Pancreas (tissue), 10 donors: ENCODE results near the gene CELF1. TPM values are rescaled to one million over a fixed set of nuclear protein-coding genes. Genes with fewer than 3 reads are reported as not detected.

Source experiments
- ATAC-seq, 4 donors: fragments of 200-7000 bp; cut with Tn5 transposase; one replicate each; pipeline versions ENCODE4 v1.8.0 to v1.9.1; 2020; ENCODE audit warnings: mild to moderate bottlenecking in 4 of 4, moderate library complexity in 4 of 4
- DNase-seq, 6 donors: peaks; one replicate each; pipeline ENCODE4 v3.0.0-alpha.2; 2020
- FAIRE-seq: peaks from 2 replicates; lab custom pipeline; 2012; peaks lifted over from hg19 to GRCh38; lab: Jason Lieb, UNC
- H3K27ac ChIP-seq, 4 donors: fragments of 200-600 bp; sonication (generic); 1 replicate in 3 of 4; 2 replicates in 1 of 4; pipeline versions ENCODE4 v1.5.0 to v1.8.0; 2020
- H3K27me3 ChIP-seq, 4 donors: fragments of 200-600 bp; one replicate each; pipeline ENCODE4 v1.8.0; 2021
- H3K36me3 ChIP-seq, 3 donors: fragments of 200-600 bp; sonication (generic) in 1 of 3; one replicate each; pipeline versions ENCODE4 v1.5.0 to v1.8.0; 2020 to 2021
- H3K4me1 ChIP-seq, 3 donors: fragments of 200-600 bp; one replicate each; pipeline ENCODE4 v1.8.0; 2021
- H3K4me3 ChIP-seq, 4 donors: fragments of 200-600 bp; sonication (generic) in 2 of 4; one replicate each; pipeline versions ENCODE4 v1.5.0 to v1.8.0; 2020 to 2021
- H3K9me3 ChIP-seq, 4 donors: fragments of 200-600 bp; one replicate each; pipeline ENCODE4 v1.8.0; 2021
- WGBS, 2 donors: extraction: QIAGEN DNeasy Blood & Tissue Kit; methylation state at CpG; one replicate each; pipeline ENCODE4 v1.1.7; 2013; 5-methylcytosine and 5-hydroxymethylcytosine counted together
- intact Hi-C, 3 donors: fragments of 100-400 bp; cut with DNase I; formaldehyde crosslinking; loops; one replicate each; pipeline versions ENCODE4 v1.11.1 to v1.14.2; 2022
- polyA plus RNA-seq, 2 donors: library from polyadenylated mRNA; stranded (reverse); fragments of 200-250 nt; gene quantifications; one replicate each; pipeline ENCODE4 v1.2.3, GENCODE V29; 2013
- total RNA-seq, 6 donors: library from RNA; stranded (reverse); fragmentation: NEBNext Ultra II Directional in 4 of 6; extraction: Animal tissue kit (Norgen Biotek cat#: 25700) in 4 of 6; gene quantifications; one replicate each; pipeline versions ENCODE4 v1.2.1 to v1.2.4, GENCODE V29; 2021 to 2023
- TF ChIP-seq, protein P1 (sequence below), 4 donors: fragments of 200-600 bp; sonication (generic) in 3 of 4; IDR thresholded peaks; one replicate each; pipeline versions ENCODE4 v1.5.0 to v1.8.0; 2021; ENCODE audit warnings: antibody characterized with exemption in 4 of 4
- donor health status: healthy with polysubstance abuse.
- donor health status: DM: no; HTN: no; CAD: no; lungs with moderate emphysema.
- donor health status: DM: no; HTN: no; CAD: no.
- donor health status: control.
- donor health status: control.
- donor health status: Bipolar disorder and iron deficiency.
- donor health status: DM: yes; HTN: yes; CAD: no.
- donor health status: DM: no; HTN: no; CAD: no.
- donor health status: DM: no; HTN: no; CAD: no.
- donor health status: DM: yes; HTN: yes; CAD: no.

CELF1 gene
- total and polyA plus RNA-seq, 8 donors: 20.0 to 56.3 (median 35.9) TPM

GRCh38 chr11:47538741-47539565, 14.0 kb downstream of the CELF1 start:
- no peaks in the 10 kb centered on the region for H3K36me3 ChIP-seq
- ATAC-seq (no peak), FAIRE-seq (no peak), DNase-seq (no peak)
- H3K4me1 ChIP-seq: peaks cover 17 to 30% (median 22%) of the 10 kb centered on the region in 3 donors
- intact Hi-C loops: no loop called here
- H3K27ac ChIP-seq: no peak overlapping the region
- 63 to 67% methylated on average over 10 of the region's 10 CpGs for WGBS, 2 donors
- TF ChIP-seq, protein P1, sequence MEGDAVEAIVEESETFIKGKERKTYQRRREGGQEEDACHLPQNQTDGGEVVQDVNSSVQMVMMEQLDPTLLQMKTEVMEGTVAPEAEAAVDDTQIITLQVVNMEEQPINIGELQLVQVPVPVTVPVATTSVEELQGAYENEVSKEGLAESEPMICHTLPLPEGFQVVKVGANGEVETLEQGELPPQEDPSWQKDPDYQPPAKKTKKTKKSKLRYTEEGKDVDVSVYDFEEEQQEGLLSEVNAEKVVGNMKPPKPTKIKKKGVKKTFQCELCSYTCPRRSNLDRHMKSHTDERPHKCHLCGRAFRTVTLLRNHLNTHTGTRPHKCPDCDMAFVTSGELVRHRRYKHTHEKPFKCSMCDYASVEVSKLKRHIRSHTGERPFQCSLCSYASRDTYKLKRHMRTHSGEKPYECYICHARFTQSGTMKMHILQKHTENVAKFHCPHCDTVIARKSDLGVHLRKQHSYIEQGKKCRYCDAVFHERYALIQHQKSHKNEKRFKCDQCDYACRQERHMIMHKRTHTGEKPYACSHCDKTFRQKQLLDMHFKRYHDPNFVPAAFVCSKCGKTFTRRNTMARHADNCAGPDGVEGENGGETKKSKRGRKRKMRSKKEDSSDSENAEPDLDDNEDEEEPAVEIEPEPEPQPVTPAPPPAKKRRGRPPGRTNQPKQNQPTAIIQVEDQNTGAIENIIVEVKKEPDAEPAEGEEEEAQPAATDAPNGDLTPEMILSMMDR (IDR thresholded peaks at IDR 0.05): no peak
- H3K9me3 ChIP-seq: no peaks in the 10 kb centered on the region
- H3K4me3 ChIP-seq: no peak overlapping the region
- no peaks in the 10 kb centered on the region for H3K27me3 ChIP-seq

- Histone ChIP-seq H3K4me3 (no peak overlapping the region), H3K9me3 (no peaks in the 10 kb centered on the region), H3K27ac (no peak overlapping the region), H3K4me1 (peaks cover 17 to 30% (median 22%) of the 10 kb centered on the region in 3 donors), H3K36me3 (no peaks in the 10 kb centered on the region), H3K27me3 (no peaks in the 10 kb centered on the region)
- no peak for FAIRE-seq
- WGBS, 2 donors: 88 to 93% methylated on average over 1 to 3 of the region's 3 CpGs
- intact Hi-C loops: no loop called here
- DNase-seq: no peak
- ATAC-seq: no peak
- TF ChIP-seq, protein P1 (IDR thresholded peaks at IDR 0.05): no peak
Measured at GRCh38 chr11:47536915-47537314, 16.0 kb downstream of the CELF1 start.

DNA sequence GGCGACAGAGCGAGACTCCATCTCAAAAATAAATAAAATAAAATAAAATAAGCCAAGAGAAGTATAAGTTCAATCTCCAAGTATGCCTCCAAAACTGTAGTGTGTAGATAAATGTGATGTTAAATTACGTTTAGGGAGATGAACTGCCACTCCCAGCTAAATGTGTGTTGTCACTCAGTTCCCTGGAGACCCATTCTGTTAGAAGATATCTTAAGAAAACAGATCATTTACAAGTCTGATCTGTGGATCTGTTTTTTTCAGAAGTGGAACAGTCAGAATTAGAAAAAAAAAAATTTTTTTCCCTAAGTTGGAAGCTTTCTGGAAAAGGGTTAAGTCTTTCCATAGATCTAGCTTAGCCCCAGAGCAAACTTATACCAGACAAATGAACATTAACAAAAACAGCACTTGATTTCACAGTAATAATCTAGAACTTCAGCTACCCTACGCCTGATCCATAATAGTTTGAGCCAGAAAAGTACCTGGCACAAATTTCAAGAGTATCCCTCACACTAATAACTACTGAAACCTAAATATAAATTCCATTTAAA, 18.2 kb downstream of the CELF1 start:
- Histone ChIP-seq H3K27me3 (no peaks in the 10 kb centered on the region), H3K27ac (no peak overlapping the region), H3K4me1 (peaks cover 9 to 18% (median 11%) of the 10 kb centered on the region in 3 donors), H3K9me3 (no peaks in the 10 kb centered on the region), H3K4me3 (no peak overlapping the region), H3K36me3 (no peaks in the 10 kb centered on the region)
- DNase-seq (no peak), FAIRE-seq (no peak), ATAC-seq (no peak)
- 93 to 95% methylated on average over 4 of the region's 4 CpGs for WGBS, 2 donors
- TF ChIP-seq, protein P1 (IDR thresholded peaks at IDR 0.05): no peak
- intact Hi-C loops: no loop called here

DNA sequence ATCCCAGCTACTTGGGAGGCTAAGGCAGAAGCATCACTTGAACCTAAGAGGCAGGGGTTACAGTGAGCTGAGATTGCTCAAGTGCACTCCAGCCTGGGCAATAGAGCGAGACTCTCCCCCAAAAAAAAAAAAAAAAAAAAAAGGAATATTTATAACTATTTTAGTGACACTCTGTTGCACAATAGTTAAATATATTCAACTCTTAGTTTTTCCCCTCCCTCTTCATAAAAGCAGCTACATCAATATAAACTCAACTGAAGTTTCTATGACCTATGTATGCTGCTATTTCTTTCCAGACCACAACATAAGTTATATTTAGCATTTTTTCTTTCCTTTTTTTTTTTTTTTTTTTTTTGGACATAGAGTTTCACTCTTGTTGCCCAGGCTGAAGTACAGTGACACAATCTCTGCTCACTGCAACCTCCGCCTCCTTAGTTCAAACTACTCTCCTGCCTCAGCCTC, 19.2 kb downstream of the CELF1 start:
- intact Hi-C loops: no loop called here
- no peaks in the 10 kb centered on the region for H3K36me3 ChIP-seq
- WGBS, 2 donors: 84 to 95% methylated on average over 2 of the region's 2 CpGs
- no peak overlapping the region for H3K4me3 ChIP-seq
- H3K9me3 ChIP-seq: no peaks in the 10 kb centered on the region
- TF ChIP-seq, protein P1 (IDR thresholded peaks at IDR 0.05): no peak
- ATAC-seq (no peak), DNase-seq (no peak), FAIRE-seq (no peak)
- H3K27me3 ChIP-seq: no peaks in the 10 kb centered on the region
- no peak overlapping the region for H3K27ac ChIP-seq
- peaks cover under 1 to 10% (median under 1%) of the 10 kb centered on the region in 3 donors for H3K4me1 ChIP-seq
